Measurements from ENCODE around the gene SOWAHA. TPM values are rescaled to one million over a fixed set of nuclear protein-coding genes. Genes with fewer than 3 reads are reported as not detected.
"Not testable (repeated sequence)": the region's sequence is repeated elsewhere in the genome, so short reads cannot be mapped to it uniquely, and the experiment has no call there.

SOWAHA gene
- polyA plus RNA-seq, 1 donor, result 4.0 TPM

DNA sequence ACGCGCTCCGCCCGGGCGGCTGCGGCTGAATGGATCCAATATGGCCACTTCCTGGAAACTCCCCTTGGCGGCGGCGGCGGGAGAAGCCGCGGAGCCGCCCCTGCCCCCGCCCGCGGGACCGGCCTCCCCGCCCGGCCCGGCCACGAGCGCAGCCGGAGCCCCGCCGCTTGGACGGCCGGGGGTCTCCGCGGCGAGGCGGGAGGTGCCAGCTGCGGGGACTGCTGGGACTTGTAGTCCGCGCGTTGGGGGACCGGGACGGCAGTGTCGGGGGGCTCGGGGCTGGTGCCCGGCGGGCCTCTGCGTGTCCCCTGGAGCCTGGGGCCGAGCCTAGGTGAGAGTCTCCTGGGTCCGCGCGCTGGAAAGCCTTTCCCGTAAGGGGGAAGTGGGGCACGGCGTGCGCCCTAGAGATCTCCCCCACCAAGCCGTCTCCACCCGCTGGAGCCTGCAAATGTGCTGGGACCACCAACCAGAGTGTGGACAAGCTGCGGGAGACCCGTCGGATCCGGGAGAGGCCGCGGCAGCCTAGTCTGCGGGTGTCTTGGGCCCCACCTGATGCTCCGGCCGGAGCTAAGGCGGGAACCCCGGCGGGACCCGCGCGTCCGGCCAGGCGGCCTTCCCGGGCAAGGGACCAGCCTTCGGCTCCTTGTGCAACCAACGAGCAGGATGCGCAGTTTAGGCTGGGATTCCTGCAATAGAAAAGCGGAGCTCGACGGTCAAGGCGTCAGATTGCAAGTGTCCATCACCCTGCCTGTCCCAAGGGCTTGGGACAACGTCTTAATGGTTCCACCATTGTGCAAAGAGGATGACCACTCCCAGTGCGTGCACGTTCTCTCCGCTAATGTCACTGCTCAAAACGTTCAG is 35.7 kb upstream of the SOWAHA start, which contains the start of gene SEPTIN8:
TSS of gene SEPTIN8 (minus strand) at position 31 of the 861 bp plus-strand sequence. CDS start 102 bp downstream, outside the sequence.
- DNase-seq, result no peak

DNA sequence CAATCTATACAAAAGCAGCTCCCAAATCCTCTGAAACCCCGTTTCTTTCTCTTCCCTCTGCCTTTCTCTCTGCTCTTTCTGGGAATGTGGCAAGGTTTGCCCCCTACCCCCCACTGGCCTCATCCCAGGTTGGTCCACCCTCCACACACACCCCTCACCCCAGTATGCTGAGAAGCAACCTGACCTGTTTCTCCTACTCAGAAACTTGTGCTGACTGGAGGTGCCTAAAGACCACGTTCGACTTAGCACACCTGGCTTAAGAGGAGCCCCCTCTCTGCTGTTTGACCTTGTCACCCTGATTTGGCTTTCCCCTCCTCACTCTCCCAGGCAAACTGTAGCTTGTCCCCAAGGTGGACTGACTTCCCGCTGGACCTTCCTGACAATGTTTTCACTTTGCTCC is 35.0 kb upstream of the SOWAHA start:
- DNase-seq, result no peak

DNA sequence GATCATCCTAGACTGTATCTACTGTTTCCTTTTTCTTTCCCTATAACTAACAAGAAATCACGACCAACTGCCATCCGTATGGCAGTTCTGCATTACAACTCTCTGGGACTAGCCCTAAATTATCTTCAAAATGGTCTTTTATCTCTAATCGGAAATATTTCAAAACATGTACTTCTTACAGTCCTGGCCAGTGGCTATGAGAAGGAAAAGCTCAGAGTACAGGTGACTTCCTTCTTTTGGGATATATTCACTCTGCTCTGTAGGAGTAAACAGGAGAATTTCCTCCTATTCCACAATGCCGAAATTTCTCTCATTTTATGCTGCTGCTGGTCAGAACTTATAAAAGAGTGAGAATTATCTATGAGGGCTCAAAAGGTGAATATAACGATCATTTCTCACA is 34.2 kb upstream of the SOWAHA start:
- no peak for DNase-seq

DNA sequence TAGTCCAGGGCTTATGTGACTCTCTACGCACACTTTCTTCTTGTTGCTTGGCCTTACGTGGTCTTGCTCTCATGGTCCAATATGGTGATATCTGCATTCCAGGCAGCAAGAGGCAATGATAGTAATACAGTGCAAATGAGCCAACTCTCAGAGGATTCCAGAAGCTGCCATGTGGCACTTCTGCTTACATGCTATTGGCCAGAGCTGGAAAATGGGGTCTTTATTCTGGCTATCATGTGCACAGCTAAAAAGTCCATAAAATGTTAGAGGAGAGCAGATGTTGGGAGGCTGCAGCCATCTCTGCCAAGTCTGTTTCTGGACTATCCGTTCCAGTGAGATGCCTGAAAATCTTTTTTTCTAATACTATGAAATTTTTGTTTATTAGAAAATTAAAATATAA is 33.1 kb upstream of the SOWAHA start:
- no peak for DNase-seq

DNA sequence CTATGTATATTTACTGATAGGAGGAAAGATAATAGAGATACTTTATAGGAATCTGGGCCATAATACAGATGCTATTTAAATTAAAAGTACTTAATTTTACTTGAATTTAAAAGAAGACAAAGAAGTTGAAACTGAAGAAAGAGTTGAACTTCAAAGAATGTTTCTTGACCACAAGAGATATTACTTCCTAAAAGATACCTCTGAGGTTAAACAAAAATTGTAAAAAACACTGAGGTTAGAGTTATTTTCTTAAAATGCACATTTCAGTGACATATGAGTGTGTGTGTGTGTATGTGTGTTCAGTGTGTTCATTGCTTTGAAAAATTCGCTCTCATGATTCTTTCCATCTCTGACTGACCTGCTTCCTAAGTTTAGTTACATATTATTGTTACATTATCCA is 32.5 kb upstream of the SOWAHA start:
- no peak for DNase-seq

DNA sequence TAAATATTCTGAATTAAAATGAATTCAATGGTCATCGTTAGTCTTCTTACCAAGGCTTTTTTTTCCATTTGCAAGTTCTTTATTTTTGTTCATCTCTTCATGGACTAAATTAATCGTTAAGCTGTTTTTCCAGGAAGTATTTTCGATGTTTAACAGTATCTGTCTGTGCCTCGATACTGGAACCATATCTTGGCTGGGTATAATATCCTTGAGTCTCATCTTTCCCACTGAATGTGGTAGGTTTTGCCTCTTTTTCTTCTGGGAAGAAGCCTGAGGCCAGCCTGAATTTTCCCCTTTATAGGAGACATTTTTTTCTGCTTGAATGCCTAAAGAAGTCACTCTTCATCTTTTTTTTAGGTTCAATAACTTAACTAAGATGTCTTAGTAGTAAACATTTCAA is 32.1 kb upstream of the SOWAHA start:
- no peak for DNase-seq

DNA sequence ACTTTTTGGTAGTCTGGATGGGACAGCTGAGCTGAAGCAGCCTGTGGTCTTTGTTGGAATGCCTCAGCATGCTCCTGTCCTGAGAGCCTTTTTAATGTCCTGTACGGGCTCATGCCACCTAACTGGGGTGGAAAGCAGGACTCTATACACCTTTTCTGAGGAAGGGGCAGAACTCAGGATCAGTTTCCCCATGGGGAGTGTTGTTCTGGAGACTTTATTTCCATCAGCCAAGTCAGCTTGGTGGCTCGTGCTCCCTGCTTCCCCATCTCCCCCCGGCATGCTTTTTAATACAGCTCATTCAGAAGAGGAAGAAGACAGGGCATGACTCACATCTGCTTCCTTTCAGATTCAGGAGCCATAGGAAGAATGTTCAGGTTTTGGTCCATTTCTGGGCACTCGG is 31.0 kb upstream of the SOWAHA start:
- no peak for DNase-seq

DNA sequence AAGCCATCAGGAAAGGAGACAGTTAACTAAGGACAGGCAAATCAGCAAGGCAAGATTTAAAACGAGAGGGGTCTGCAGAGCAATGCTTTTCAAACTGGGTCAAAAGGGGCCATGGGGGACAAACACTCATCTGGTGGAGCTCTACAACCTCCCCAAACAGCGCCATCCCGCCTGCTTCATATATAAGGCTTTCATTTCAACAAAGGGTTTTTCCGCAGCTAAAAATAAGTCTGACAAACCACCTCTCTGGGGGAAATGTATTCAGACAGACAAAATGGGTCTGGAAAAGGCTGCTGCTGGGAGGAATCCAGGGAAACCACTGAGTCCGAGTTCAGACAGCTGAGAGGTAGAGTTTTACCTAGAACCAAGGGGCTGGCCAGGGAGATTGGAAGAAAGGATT is 27.7 kb upstream of the SOWAHA start:
- DNase-seq, result no peak

DNA sequence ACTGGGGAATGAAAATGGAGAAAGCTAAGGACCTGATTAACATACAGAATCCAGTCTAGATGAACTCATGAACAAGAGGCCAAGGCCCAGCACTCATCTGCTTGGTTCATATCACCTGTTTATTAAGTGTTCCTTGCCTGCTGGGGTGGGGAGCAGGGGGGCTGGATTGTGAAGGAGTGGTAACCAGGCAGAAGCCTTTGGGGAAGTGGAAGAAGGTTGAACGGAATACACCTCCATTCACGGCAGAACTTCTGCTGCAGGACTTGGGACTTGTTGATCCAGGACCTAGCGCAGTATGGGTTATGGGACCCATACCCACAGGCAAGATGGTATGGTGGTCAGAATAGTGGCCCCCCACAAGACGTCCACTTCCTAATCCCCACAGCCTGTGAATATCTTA is 27.2 kb upstream of the SOWAHA start:
- no peak for DNase-seq

DNA sequence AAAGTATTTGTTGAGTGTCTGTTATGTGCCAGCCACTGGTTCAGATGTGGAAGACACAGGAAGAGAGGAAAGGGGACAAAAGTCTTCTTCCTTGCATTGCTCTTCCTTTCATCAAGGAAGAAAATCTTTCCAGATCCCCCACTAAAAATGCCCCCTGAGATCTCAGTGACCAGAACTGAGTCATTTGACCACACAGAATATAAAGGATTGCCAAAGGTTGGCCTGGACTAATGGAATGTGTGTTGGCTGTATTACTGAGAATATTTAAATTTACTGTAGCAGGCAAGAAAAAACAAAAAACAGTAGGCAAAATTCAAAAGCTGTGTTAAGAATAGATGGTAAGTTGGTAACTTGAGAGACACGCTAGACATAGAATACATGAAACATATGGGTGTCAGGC is 26.0 kb upstream of the SOWAHA start:
- no peak for DNase-seq

DNA sequence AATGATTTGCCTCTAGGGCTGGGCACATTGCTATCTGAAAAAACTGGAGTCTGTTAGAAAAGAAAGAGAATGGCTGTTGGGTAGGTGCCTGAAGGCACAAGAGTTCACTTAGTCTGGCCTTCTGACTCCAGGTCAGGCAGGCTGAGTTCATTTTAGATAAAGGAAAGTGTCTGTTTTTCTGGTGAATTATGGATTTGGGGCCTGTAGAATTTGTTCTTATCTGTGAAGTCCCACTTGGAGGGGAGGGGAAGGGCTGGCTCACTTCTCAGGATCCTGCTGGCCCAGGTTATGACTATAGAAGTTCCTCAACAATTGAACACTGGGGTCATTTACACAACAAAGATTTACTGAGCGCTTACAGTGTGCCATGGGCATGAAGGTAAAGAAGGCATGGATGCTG is 24.6 kb upstream of the SOWAHA start:
- DNase-seq, result no peak

DNA sequence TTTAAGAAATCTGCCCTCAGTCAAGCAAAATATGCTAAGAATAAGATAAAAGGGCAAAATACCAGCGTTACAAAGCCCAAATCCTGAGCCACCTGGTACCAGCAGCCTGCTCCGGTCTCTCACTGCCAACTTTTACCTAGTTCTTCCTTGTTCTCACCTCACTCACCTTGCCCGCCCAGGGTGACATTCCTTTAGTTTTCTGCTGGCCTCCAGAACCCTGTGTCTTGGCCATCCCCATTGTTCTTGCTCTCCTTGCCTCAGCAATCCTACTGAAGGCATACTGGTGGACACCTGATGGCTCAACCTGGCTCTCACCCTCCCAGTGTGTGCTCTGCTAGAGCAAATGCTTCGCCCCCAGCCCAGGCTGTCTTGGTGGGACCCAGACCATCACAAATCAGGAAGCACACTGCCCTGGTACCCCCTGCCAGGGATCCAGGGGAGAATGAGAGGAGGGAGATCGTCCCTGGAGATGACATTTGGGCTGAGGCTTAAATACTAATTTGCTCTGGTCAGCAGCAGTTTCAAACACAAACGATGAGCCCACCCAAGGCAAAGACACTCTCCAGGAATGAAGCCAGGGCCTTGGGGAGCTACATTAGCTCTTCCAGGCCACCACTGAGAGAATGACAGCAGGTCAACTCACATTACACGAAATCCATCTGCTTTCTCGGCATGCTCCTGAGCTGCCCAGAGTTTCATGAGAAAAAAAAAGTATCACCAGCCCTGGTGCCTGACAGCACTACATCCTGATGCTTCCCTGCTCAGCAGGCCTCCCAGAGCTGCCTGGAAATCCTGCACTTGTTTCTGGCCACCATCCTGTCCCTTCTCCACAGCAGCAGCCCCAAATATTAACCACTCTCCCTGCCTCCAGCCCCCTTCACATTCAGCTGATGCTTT is 23.9 kb upstream of the SOWAHA start:
- DNase-seq, result no peak

DNA sequence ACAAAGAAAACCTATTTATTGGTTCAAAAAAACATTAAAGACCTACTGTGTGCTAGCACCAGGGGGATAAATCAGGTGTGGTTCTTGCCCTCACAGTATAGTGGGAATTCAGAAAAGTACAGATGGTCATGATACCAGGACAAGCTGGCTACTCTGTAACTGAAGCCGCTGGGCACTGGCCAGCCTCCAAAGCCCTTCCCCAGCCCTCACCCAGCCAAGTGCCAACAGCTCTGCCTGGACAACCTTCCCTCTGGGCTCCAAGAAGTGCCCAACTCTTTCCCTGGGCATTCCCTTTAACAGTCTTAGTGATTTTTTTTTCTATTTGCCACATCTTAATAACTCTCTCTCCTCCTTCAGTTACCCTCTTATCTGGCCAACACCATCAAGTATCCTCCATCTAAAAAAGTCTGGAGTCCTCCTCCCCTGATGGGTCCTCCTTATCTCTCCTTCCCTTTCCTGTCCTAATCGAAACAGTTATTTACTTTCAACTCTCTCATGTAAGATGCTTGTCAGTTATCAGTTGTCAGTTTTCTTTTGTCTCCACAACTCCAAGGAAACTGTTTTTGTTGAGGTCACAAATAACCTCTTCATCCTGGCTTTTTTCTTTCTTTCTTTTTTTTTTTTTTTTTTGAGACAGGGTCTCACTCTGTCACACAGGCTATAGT is 22.8 kb upstream of the SOWAHA start:
- no peak for DNase-seq

DNA sequence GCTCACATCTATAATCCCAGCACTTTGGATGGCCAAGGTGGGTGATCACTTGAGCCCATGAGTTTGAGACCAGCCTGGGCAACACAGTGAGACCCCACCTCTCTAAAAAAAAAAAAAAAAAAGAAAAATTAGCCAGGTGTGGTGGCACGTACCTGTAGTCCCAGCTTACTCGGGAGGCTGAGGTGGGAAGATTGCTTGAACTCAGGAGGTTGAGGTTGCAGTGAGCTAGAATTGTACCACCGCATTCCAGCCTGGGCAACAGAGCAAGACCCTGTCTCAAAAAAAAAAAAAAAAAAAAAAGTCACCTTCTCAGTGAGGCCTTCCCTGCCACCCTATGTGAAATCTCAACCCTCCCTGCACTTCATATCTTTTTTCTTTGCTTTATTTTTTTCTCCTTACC is 22.1 kb upstream of the SOWAHA start:
- no peak for DNase-seq

DNA sequence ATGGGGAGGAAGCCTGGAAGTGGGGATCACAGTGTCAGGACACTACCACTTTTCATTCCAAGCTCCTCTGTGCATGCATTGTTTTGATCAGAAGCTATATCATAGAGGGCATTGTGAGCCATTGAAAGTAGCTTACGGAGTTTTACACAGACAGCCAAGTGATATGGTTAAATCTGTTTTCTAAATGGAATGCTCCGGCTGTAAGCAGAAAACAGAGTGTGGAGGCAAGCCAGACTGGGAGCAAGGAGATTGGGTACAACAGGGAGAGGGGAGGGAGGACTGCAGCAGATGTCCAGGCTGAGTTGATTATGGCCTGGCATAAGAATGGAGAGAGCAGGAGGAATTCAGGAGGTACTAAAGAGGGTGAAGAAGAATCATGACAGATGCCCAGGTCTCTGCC is 15.5 kb upstream of the SOWAHA start:
- no peak for DNase-seq

DNA sequence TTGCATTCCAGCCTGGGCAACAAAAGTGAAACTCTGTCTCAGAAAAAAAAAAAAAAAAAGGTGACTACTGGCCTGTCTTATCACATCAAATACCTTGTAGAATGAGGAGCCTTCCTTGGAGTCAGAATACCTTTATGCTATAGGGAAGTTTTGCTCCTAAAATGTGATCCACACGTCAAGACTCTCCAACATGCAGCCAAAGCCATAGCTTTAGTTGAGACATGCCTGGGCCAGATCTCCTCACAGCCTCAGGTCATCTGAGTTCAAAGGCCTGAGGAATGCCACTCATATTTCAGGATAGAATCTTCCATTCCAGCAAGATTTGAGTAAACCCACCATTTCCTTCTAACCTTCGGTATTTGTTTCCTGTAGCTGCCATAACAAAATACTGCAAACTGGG is 13.7 kb upstream of the SOWAHA start:
- DNase-seq, result no peak

DNA sequence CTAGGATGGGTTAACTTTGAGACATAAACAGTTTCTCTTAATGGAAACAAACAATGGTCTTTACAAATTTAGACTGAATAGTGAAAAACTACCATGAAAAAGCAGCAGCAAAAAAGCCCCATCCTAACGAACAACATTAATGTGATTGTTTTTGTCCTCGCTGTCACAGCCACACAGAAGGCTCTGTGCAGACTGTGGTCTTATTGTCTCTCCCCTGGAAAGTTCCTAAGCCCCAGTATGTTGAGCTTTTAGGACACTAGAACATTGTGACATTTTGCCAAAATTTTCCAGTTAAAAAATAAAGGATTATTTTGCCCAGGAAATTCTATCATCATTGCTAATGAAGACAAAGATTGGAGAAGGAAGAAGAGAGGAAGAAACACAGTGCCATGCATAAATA is 12.6 kb upstream of the SOWAHA start:
- DNase-seq, result no peak

DNA sequence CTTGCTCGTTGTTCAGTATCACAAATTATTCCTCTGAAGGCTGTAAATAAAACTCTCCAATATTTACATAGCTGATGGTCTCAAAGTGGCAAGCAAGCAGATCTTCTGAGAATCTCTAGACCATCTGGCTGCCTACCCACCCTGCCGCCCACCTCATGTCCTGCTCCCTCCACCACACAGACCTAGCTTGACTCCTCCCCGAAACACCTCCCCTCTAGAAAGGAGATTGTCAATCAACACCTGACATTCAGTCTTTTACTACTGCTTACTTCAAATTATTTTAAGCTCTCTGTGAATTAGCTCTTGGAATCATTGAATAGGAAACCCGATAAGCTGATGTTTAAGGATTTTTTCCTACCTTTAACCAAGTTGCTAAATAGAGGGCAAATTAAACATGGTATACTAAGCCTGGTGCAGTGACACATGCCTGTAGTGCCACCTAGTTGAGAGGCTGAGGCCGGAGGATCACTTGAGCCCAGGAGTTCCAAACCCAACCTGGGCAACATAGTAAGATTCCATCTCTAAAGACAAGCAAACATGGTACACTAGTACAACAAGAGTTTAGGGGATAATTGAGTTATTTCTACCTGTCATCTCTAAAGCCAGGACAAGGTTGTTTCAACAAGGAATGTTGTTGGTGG is 10.9 kb upstream of the SOWAHA start:
- DNase-seq, result no peak

DNA sequence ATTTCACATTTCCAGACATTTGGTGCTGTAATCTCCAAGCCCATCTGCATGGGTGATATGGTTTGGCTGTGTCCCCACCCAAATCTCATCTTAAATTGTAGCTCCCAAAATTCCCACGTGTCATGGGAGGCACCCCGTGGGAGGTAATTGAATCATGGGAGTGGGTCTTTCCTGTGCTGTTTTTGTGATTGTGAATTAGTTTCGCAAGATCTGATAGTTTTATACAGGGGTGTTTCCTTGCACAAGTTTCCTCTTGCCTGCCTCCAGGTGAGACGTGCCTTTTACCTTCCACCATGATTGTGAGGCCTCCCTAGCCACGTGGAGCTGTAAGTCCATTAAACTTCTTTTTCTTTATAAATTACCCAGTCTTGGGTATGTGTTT is 10.4 kb upstream of the SOWAHA start:
- not testable (repeated sequence) for DNase-seq

DNA sequence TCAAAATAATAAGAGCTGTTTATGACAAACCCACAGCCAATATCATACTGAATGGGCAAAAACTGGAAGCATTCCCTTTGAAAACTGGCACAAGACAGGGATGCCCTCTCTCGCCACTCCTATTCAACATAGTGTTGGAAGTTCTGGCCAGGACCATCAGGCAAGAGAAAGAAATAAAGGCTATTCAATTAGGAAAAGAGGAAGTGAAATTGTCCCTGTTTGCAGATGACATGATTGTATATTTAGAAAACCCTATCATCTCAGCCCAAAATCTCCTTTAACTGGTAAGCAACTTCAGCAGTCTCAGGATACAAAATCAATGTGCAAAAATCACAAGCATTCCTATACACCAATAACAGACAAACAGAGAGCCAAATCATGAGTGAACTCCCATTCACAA is 8.9 kb upstream of the SOWAHA start:
- not testable (repeated sequence) for DNase-seq

DNA sequence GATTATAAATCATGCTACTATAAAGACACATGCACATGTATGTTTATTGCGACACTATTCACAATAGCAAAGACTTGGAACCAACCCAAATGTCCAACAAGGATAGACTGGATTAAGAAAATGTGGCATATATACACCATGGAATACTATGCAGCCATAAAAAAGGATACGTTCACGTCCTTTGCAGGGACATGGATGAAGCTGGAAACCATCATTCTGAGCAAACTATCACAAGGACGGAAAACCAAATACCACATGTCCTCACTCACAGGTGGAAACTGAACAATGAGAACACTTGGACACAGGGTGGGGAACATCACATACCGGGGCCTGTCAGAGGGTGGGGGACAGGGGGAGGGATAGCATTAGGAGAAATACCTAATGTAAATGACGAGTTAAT is 7.2 kb upstream of the SOWAHA start:
- DNase-seq, result not testable (repeated sequence)

DNA sequence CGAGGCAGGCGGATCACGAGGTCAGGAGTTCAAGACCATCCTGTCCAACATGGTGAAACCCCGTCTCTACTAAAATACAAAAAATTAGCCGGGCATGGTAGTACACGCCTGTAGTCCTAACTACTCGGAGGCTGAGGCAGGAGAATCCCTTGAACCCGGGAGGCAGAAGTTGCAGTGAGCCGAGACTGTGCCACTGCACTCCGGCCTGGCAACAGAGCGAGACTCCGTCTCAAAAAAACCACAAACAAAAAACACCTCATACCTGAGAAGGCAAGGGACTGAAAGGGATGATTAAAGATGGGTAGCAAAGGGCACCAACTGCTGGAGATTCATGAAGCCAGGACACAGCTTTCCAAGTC is 6.3 kb upstream of the SOWAHA start:
- DNase-seq, result not testable (repeated sequence)
